IPS DF 19.7 (cell line): ENCODE data around the gene BAHCC1.

ENCODE experiments used
- DNase-seq: peaks from one replicate; pipeline ENCODE4 v3.0.0-alpha.2; 2013; ENCODE audit warnings: low read depth, low spot score

Gene BAHCC1

DNA sequence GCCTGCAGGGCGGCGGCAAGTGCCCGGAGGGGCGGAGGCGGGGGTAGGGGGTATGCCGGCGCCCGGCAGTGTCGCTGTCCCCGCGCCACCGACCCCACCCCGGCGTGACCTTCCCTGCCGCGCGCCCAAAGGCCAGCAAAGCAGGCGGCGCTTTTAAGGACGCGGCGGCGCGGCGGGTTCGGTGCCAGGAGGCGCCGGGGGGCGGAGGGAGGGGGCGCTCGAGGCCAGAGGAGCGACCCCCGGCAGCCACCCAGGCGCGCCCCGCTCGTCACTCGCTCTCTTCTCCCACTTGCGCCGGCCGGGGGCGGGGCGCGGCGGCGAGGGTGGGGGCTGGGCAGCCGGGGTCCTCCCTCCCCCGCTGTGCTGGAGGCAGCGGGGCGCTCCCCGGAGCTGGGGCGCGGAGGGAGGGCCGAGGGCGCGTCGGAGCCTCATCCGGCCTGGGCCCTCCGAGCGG, 8.6 kb upstream of the BAHCC1 start:
- DNase-seq: no peak

DNA sequence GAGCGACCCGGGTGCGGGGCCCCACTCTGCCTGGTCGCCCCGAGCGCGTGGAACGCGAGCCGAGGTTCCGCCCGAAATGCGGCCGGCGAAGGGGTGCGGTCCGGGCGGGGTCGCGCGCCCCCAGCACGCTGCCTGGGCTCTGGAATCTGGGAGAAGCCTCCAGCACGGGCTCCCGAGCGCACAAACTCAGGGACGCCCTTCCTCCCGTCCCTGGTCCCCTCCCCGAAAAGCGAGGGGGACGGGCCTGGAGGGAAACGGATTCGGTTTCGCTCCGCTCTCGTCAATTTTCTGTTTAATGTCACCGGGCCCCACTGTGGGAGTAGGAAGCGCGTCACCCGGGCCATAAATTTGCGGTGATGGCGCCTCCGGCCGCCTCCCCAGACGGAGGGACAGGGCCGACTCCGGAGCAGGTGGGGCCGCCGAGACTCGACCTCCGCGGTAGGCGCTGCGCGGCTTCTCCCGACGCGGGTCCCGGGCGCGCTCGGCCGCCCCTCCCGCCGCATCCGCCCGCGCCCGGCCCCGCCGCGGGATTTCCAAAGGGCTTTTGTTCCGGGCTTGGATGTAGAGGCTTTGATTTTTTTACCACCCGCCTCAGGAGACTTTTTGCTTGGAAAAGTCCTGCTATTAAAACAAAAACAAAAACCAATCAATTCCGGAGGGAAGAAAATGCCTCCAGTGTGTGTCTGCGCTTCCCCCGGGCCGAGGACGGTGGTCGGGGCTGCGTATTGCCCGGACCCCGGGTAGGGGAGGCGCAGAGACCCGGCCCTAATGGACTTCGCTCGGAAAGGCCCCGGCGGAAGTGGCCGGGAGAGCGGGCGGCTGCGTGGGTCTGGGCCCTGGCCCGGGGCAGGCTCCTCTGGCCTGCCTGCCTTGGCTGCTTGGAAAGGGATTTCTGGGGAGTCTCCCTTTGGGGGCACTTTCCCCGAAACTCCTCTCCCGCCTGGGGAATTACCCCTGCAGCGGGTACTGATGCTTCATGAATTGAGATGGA, 7.9 kb upstream of the BAHCC1 start:
- DNase-seq: no peak

DNA sequence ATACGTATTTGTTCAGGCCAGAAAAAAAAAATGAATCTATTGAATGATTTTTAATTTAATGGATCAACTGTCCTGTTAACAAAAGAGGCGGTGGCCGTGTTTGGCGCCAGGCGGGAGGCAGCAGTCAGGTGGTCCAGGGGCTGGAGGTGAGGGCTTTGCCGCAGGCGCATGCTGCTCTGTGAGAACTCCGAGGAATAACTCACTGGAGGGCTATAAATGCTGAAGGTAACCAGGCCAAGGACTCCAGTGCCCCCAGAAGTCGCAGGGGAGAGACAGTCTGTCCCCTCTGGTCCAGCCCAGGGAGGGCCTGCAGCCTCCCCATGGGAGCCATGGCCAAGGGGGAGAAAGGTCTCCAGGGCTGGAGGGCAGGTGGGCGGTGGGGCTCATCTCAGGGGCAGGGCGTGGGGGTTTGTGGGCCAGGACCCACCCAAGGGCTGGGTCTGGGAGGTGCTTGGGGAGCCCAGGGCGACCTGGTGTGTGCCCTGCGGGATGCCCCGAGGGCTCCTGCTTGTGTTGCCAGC, 7.1 kb upstream of the BAHCC1 start:
- no peak for DNase-seq

DNA sequence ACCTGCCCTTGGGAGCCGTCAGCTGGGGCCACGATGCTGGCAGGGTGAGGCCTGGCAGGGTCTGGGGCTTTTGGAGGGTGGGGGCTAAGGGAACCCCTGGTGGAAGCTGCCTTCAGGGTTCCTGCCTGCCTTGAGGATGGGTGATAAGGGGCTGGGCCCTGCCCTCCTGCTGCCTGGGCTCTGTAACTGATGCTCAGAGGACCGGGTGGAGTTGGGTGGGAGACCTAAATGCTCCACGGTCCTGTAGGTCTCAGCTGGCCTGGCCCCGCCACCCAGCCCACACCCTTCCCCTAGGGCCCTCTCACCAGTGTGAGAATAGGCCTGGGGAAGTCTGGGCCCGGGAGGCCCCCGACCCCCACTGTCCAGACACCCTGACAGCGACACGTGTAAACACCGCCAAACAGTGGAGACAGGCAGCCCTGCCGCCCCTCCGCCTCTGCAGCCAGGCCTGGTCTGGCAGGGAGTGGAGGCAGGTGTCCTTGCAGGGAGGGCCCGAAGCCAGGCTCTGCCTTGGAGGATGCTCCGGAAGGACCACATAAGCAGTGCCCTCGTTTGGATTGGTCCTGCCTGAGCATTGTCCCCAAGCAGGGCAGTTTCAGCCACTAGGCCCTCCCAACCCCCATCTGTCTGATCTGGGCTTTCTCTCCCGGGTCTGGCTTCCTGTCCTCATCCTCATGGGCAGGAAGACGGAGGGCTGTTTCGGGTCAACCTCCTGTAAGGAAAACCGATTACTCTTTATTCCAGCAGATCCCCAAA, 6.5 kb upstream of the BAHCC1 start:
- no peak for DNase-seq

DNA sequence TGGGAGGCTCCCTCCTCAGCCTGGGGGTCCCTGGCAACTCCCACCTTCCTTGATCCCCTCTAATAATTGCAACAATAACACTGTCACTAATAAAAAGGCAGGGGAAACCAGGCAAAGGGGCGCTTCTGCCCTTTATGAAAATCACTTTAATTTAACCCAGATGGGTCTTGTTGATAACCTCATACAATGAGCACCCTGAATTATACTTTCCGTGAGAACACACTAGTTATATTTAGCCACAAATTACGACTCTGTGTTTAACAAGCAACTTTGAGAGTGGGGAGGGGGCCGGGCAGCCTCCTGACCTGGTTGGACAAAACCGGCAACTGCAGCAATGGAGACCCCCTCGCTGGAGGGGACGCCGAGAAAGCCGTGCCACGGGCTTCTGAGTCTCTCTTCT, 5.7 kb upstream of the BAHCC1 start:
- DNase-seq: no peak

DNA sequence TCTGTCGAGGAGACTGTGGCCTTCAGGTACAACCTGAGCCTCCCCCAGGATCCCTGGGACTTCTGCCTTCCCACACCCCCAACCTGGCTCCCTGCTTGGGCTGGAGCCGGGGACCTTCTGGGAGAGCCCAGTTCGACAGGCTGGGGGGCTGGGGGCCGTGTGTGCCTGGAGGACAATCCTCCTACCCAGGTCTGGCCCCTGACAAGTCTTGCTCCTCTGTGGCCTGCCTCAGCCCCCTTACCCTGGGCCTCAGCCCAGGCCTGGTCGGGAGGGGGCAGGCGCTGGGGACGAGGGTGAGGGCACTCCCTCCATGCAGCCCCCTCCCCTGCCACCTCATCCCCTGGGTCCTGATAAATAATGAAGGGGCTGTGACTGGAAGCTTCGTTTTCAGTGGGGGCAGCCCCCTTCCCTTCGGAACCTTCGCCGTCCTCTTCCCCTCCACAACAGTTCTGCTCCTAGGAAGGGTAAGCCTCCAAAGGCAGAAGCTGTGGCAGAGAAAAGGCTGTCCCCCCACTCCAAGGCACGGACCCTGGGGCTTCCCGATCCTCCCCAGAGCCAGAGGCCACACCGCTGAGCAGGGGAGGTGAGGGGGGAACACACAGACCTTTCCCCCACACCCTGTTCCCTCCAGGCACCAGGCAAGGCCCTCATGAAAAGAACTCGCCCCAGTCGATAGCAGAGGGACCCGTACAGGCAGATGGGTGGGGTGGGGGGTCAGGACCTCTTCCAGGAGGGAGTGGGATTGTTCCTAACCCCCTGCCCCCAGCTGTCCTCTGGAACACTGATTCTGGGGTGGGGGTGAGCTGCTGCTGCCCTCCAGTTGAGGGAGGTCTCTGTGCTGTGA, 5.0 kb upstream of the BAHCC1 start:
- DNase-seq: no peak

DNA sequence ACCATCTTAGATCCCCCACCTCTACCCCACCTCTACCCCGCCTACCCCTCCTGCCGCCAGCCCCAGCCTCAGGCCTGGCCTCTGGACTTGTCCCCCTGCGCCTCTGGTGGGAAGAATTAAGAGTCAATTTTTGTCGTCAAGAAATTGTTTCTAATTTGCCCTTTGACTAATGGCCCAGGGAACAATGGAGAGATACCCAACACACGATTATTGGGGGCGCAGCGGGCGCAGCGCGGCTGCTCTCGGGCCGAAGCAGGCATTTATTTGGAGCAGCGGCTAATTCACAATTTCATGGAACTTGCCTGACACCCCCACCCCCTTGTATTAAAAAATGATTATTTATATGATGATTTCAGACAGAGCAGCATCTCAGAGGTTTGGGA, 4.4 kb upstream of the BAHCC1 start:
- no peak for DNase-seq

DNA sequence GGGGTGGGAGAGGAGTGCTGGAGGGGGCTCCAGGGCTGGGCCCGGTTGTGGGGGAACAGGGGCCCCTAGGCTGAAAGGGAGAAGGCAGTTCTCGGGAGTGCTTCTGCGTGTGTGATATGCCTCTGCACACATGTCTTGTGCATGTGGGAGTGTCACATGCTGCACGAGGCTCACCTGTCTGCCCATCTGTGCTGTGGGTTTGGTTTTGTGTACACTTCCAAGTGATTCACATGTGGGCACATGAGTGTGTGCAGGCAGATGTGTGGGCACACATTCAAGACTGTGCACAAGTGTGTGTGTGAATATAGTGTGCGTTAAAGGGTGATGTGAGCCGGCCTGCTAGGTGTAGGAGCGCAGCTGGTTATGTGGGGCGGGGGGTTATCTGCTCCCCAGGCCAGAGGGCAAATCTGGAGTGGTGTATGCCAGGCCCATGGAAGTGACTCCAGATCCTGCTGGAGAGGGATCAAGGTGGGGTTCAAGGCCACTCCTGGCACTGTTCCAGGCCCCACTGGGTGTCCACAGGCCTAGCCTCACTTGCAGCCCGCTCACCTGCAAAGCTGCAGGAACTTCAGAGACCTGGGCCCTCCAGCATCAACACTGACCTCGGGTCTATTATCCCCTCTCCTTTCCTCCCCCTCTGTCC, 3.8 kb upstream of the BAHCC1 start:
- DNase-seq: no peak

DNA sequence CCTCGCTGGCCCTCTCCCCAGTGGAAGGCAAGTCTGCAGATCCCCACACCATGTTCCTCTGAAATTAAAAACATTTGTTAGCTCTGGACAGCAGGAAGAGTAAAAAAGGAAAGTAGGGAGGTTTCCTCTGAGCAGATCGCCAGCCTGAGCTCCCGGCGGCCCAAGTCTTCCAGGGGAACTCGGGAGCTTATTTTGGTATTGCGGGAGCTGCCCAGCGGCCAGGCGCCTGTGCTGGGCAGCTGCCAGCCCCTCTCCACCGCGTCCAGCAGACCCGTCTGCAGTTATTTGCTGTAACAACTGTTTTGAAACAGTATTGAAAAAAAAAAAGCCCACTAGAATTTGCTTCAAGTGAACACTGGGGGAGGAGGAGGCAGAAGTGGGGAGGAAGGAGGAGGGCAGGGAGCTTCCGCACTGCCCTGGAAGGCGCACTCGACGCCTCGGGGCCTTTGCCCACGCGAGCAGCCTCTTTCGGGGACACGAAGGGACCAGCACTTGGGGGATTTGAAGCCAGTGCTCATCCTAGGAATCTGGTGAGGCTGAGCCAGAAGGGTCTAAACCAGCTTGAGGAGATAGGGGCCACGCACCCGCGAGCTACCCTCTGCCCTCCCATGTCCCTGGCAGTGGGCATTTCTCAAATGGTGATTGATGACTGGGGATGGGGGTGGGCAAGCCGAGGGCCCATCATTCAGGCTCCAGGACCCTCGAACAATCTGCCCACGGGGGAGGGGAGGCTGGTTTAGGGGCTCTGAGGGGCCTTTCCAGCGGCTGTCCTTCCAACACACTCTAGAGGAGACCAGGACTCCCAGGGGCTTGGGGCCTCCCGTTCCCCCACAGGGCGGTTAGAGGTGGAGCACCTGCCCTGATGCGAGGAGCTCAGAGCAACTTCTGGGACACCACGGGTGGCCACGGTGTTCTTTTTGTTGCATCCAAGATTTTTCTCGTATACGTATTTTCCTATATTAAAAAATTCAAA, 3.0 kb upstream of the BAHCC1 start:
- DNase-seq: no peak

DNA sequence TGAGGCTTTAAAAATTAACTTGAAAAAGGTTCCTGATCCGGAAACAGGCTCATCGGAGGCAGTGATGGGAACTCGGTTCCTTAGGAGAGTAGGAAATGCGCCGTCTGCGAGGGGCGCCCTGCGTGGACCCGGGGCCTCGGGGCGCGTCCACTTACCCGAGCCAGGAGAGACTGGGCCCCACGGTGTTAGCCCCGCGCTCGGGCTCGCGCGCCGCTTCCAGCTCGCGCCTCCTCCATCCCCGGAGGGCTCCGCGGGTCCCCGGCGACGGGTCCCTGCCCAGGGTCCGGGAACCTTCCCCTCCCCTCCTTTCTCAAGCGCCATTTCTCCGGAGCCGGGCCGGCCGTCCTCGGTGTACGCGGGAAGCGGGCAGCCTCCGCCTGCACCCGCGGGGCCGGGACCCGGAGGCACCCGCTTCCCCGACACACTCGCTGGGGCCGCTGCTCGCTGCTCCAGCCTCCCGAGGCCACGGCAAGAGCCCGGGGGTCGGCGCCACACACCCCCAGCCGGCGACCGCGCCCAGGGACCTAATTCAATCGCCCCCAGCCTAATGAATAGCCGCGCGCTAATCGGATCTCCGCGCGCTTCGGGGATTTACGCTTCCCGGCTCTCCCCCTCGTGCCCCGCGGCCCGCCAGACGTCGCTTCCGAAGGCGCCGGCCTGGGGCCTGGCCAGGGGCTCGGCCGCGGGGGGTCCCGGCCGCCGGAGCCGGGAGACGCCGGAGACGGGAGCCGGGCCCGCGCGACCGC, 2.2 kb upstream of the BAHCC1 start:
- no peak for DNase-seq

DNA sequence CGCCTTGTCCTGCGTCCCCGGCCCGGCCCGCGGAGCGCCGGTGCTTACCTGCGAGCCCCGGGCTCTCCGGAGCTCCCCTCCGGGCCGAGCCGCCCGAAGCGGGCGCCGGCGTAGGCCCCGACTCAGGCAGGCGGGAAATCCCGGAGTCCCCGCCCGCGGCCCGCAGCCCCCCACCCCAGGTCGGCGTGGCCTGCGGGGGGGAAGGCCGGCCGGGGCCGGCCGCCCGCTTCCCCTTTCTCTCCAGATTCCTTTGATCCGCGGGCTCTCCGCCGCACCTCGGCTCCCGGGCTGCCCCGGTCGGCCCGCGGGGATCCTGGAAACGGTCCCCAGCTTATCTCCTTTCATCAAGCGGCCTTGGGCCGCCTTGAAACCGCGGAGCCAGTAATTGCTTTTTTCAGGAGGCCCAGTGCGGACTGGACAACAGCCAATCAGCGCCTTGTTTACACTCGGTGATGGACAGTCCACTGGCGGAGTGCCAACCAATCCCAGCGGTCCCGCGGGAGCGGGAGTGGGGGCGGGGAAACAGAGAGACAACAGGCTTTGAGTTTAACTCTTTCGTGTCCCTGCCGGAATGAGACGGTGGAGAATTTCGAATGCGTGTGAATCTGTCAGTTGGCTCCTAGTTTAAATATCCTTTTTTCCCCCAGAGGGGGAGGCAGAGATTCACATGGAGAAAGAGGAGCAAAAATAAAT, 1.4 kb upstream of the BAHCC1 start:
- DNase-seq: peak; percentile 97

DNA sequence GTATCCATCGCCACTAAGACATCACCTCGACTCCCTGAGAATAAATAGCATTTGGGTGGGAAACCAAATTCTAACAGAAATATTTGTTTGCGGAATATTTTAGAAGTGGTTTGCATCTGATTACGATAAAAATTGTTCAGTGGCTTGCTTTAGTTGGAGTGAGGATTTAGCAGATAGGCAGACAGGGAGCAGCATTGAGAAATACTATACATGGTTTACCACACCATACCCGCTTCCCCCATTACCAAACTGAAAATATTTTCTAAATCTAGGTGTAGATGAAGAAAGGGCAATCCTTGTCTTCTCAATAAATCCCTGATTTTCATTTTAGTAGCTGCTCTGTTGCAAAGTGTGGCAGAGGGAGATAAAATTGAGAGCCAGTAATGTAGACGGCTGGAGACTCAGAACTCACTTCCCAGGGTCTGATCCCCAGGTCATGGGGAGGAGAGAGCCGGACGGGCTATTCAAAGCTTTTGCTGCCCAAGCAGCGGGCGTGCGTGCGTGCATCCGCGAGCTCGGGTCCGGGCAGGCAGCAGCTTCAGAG, 808 bp upstream of the BAHCC1 start:
- no peak for DNase-seq

DNA sequence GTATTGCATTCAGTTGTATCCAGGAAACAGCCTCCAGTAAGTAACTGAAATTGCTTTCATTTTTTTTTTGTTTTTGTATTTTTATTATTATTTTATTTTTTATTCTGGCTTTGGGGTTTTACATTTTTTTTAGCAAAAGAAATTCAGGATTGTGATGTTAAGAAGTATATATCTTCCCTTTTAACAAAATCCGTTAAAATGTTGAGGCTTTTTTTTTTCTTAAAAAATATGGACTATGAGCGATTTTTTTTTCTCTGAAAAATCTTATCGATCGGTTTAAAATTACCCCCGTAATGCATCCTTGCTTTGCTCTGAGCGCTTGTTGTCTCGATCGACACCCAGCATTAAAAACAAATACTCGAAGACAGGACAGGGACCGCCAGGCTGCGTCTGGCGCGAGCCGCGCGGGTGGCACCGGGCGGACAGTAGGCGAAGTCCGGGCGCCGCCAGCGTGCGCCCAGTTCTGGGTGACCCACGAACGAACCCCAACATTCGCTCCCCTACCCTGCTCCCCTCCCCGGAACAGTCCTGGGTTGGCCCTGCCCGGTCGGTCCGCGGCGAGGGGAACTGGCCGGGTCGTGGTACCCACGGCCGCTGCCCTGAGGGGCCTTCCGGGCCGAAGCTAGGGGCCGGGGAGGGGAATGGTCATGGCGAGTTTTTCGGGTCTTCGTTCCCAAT, 482 bp downstream of the BAHCC1 start:
- no peak for DNase-seq

DNA sequence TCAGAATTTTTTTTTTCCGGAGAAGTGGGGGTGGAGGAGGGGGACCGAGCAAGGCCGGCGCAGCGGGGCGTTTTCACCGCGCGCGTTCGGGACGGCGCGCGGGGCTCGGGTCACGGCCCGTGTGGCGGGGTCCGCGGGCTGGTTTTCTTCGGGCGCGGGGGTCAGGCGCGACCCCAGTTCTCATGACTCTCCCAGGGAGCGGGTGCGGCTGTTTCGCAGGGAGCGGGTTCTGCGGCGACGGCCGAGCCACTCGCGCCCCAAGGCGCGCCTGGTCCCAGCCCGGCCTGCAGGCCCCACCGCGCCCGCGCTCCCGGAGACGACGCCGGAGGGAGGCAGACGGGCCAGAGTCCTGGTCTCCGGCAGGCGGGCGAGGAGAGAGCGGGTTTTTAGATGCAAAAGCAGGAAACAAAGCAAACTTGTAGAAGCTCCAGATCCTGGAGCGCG, 1.0 kb downstream of the BAHCC1 start:
- no peak for DNase-seq

DNA sequence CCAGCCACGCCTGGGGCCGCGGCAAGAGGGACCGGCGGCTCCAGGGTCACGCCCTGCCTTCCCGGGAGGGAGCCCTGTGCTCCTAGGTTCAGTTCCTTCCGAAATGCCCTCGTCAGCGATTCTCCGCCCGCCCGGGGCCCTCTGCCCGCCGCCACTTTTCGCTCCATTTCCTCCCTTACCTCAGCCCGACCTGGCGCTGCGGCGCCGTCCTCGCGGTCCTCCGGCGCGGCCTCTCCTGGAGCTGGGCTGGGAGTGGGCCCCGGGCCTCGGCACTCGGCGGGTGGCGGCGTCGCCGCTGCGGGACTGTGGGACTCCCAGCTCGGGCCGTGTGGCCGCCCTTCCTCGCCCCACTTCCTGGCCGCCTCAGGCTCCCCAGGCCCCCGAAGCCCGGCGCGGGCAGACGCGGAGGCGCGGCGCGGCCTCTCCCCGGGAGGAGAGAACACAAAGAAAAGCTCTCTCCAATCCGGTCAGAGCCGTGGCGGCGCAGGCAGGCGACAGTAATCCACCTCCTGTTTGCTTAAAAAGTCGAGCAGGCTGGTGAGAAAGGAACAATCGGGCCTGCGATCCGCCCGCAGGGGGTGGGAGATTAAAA, 1.6 kb downstream of the BAHCC1 start:
- no peak for DNase-seq

DNA sequence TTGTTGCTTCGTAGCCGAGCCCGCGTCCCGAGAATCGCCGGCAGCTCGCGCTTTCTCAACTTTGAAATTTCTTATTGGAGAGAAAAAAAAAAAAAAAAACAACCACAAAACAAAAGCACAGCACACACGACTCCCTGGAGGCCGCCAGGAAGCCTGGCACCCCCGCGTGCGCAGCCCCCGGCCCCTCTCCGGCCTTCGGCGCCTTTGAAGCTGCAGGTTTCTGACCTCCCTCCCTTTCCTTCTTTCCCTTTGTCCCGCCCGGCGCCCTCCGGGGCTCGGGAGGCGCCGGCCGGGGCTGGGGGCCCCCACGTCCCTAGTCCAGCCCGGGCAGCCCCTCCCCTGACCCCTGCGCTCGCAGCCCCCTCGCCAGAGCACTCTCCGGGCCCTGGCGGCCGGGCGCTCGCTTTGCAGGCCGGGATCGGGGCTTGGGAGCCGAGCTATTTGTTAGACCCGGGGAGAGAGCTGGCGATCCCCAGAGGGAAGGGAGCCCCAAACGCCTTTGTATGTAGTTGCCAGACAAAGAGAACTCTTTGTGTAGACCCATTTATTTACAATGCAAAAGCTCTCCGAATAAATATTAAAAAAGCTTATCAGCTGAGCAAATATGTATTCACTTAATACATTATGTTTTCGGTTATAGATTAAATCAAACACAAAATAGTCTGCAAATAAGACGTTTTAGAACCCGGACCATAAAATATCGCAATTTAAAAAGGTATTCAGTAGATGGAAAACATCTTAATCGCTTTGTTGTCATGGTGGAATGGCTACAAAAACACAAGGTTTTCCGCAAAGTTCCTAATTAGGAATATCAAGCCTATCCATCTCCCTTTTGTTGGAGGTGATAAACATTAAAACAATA, 2.3 kb downstream of the BAHCC1 start:
- DNase-seq: no peak
